Hematopoietic multipotent progenitor cell treated with erythropoietin and hydrocortisone succinate and interleukin-3 and kit ligand, for 15 days (in vitro differentiated cells): ENCODE data around the gene HTR1D.

Source experiments
- DNase-seq: peaks from one replicate; pipeline ENCODE4 v3.0.0-alpha.2; 2015; ENCODE audit warnings: low spot score

HTR1D gene

GRCh38 chr1:23150125-23150524 is 67.2 kb downstream of the HTR1D start:
- DNase-seq, result no peak

GRCh38 chr1:23149114-23149513 is 68.2 kb downstream of the HTR1D start:
- DNase-seq, result no peak

GRCh38 chr1:23148084-23148483 is 69.2 kb downstream of the HTR1D start:
- no peak for DNase-seq
